HG03139 (cell line): Measurements from ENCODE around the gene CD52.
"Not testable (repeated sequence)": the region's sequence is repeated elsewhere in the genome, so short reads cannot be mapped to it uniquely, and the experiment has no call there.

Experiments
- ATAC-seq: cut with Tn5 transposase; IDR thresholded peaks from one replicate; pipeline ENCODE4 v1.9.1; 2021; ENCODE audit not compliant: unreplicated experiment

CD52 gene

DNA sequence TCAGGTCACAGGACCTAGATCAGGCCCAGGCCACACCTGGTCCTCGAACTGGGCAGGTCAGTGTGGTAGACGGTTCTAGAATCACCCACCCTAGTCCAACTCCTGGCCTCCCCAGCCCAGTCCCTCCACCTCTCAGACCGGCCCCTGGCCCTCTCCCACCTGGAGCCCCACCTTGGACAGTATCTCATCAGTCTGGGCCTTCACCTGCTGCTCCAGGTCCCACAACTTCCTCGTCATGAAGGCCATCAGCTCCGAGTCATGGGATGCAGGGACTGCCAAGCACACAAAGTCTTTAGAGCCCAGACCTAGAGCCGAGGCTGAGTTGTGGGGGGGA lies 20.0 kb upstream of the CD52 start:
- no peak for ATAC-seq

DNA sequence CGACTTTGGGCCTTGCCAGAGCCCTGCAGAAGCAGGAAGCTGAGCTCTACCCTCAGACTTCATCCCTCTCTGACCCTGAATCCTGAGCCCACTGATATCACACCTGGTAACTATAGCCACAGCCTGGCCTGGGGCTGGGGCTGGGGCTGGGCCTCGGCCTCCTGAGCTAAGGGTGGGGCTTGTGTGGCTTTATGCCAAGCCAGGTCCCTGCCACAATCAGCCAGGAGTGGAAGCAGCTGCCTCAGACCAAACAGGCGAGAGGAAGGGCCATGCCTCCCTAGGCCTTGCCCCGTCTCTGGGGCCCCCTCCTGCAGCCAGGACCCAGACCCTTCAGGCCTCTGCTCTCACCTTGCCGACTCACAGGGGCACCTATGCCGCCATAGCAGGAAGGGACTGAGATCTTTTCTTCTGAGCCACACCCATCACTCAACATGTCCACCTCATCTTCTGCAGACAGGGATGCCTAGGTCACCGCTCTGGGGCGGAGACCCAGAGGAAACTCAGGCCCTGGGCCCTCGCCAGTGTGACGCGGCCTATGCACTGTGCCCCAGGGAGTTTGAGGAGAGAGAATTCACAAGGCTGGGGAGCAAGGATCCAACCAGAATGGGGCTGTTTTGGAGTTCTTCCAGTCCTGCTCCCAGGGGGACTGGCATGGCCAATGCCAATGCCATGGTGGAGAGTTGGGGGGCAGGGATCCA lies 17.0 kb upstream of the CD52 start:
- ATAC-seq = no peak

DNA sequence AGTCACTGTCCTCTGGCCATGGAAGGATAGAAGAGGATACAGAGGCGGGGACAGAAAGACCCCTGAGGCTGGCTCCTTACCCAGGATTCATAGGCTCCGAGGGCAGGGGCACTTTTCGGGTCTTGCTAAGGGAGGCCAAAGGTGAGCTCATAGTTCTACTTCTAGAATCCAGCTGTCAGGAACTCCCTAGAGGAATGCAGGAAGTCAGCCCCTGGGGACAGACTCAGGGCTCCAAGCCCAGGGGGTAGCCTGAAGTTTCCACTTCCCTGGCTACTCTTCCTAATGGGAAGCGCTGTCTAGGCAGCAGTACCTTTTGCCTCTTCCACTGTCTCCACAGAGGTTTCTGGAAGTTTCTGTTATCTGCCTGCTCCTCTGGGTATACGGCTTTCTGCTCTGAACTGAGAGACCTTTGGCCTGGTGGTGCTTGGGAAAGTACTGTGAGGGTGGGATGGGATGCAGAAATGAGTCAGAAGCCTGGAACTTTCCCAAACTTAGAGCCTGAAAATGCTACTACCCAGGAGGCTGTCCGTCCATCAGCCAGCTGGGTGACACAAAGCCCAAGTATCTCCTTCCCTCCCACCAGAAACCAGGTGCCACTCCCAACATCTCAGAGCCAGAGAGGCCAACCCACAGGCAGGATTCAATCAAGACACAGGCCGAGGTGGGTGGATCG lies 14.9 kb upstream of the CD52 start:
- ATAC-seq = no peak

GRCh38 chr1:26305667-26306289 lies 12.0 kb upstream of the CD52 start:
- ATAC-seq = no peak

GRCh38 chr1:26306290-26307229 lies 11.2 kb upstream of the CD52 start, which contains the start of gene UBXN11:
Gene UBXN11 (minus strand): TSS chr1:26306636. CDS start chr1:26302883, 3,753 bp downstream.
- peak; percentile 95 for ATAC-seq

DNA sequence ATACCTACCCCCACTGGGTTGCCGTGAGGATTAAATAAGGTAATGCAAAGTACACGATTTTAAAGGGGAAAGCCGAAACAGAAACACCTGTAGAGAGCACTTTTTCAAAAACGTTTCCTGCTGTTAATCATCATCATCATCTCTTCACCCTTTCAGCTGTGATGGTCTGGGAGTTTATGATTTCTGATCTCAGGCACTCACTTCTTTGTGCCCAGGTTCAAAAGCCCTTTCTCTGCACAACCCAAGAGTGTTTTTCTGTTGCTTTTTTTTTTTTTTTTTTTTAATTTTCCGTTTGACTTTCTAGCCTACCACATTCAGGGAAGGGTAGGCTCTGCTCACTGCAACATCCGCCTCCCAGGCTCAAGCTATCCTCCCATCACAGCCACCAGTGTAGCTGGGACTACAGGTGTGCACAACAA lies 10.4 kb upstream of the CD52 start:
- ATAC-seq = no peak

DNA sequence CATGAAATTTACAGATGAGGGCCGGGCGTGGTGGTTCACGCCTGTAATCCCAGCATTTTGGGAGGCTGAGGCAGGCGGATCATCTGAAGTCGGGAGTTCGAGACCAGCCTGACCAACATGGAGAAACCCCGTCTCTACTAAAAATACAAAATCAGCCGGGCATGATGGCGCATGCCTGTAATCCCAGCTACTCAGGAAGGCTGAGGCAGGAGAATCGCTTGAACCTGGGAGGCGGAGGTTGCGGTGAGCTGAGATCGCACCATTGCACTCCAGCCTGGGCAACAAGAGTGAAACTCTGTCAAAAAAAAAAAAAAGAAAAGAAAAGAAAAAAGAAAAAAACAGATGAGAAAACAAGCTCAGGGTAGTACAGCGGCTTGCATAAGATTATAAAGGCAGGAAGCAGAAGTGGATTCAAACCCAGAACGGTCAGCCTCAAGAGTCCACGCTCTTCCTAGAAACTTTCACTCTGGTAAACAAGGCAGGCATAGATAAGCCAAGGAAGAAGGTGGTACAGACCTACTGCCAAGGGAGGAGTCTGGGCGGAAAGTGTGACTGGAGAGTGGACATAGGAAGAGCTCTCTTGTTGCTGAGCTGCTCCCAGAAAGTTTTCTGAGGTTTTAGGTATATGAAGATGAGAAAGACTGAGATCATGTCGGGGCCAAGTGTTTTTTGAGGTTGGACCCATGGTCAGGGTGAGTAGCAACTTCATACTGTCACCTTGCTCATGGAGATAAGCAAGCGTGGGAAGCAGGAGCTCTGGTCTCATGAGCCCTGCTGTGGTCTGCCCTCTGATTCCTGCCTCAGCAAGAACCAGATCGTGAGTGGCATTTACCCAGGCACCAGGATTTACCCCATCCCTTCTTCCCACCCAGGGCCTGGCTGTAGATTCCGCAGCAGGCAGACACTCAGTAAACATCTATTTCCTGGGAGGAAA lies 9.5 kb upstream of the CD52 start:
- not testable (repeated sequence) for ATAC-seq

GRCh38 chr1:26314501-26314900 lies 3.3 kb upstream of the CD52 start:
- ATAC-seq = no peak

DNA sequence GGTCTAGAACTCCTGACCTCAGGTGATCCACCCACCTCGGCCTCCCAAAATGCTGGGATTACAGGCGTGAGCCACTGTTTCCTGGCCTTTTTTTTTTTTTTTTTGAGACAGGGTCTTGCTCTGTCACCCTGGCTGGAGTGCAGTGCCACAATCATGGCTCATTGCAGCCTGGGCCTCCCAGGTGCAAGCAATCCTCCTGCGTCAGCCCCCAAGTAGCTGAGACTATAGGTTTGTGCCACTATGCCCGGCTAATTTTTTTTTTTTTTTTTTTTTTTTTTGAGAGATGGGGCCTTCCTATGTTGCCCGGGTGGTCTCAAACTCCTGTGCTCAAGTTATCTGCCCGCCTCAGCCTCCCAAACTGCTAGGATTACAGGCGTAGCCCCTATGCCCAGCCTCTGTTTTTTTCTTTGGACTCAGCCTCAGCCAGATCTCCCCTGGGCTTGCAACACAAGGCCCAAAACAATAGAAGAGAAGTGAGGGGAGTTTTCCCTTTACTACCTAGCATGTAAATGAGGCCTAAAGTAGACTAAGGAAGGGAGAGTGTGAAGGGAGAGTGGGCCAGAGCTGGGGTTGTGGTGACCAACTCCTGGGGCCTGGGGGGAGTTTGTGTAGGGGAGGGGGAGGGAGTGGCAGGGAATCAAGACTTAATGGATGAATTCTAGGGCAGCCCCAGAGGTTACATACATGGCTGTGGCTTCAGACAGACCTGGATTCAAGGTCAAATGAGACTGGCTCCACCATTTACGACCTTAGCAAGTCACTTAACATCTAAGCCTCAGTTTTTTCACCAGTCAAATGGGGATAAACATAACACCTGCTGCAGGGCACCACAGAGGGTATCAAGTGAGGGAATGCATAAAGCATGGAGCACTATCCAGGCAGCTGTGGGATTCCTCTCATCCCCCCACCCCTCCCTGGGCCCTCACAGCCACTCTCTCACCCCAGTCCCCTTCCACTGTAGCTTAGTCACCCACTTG lies 1.6 kb upstream of the CD52 start:
- ATAC-seq = no peak

GRCh38 chr1:26317146-26317545 lies 612 bp upstream of the CD52 start:
- no peak for ATAC-seq

- no peak for ATAC-seq
Observed at GRCh38 chr1:26318338-26319064, 743 bp downstream of the CD52 start.

- ATAC-seq = no peak
Observed at GRCh38 chr1:26320896-26321295, 3.1 kb downstream of the CD52 start.

GRCh38 chr1:26321315-26322041 lies 3.7 kb downstream of the CD52 start:
- no peak for ATAC-seq

DNA sequence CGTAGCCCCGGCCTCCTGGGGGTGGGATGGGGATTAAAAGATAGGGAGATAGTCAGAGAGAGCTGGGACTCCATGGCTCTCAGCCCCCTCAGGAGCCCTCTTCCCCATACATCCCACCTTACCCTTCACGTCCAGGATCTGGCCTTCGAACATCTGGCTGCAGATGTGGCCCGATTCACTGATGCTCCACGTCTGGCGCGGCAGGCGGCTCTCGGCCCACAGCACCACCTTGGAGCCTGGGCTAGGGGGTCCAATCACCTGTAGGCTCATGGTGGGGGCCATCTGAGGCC lies 4.2 kb downstream of the CD52 start:
- no peak for ATAC-seq

GRCh38 chr1:26323382-26323781 lies 5.6 kb downstream of the CD52 start:
- no peak for ATAC-seq

DNA sequence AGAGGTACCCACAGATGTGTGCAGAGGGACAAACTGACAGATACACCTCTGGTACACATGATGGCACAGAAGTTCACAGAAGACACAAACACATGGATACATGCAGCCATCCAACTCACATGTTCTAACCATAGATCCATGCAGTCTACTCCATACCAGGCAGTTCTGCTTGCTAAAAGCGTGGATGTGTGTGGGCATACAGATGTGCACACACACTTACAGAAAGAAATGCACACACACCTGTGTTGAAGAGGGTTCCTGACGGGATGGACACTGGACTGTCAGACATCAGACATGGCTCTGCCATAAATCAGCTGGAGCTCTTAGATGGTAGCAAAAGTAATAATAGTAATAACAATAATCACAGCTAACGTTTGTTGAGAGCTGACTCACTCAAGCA lies 6.8 kb downstream of the CD52 start:
- ATAC-seq = no peak

DNA sequence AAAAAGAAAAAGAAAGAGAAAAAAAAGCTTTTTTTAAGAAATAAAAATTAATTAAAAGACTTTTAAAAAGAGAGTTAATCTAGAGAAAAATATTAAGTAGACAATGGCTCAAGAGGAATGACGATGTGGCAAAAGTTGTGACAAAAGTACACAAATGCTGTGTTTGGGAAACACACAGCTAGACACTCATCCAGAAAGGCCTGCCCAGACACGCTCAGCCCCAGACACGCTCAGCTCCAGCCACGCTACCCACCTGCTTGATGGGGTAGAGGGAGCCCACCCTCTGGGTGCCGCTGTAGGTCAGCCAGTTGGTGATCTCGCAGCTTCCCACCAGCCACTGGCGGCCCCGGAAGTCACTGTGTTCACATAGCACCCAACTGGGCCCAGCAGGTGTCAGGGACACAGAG lies 10.2 kb downstream of the CD52 start:
- no peak for ATAC-seq

DNA sequence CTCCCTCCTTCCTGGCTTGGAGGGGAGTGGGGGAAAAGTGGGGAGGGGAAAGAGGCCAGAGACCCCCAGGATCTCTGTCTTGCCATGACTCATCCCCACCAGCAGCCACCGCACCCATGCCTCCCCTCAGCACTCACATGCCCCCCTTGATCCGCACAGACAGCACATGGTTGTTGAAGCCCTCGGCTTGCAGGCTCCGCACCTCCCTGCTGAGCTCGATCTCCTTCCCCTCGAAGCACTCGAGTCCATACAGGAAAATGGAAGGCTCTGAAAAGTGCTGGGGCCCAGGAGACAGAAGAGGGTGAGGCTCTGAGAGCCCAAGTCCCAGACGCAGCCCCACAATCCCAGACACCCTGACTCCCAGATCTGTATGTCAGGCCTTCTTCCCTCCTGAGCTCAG lies 10.8 kb downstream of the CD52 start:
- no peak for ATAC-seq
